C4-2B (cell line): Measurements from ENCODE around the gene SMG6.
A peak's percentile ranks its signal among the peaks of the same experiment; 100 is the strongest.

Experiments used
- H3K27ac ChIP-seq: fragments of 450-650 bp; 2 replicates; pipeline ENCODE4 v1.5.1; 2017
- ZFX ChIP-seq: fragments of 450-650 bp; IDR thresholded peaks from 2 replicates; pipeline ENCODE4 v1.6.1; 2017
- TF ChIP-seq, protein P1 (sequence below): fragments of 450-650 bp; conservative IDR thresholded peaks from 2 replicates; pipeline ENCODE4 v1.5.1; 2017; ENCODE audit warnings: mild to moderate bottlenecking

SMG6 gene

GRCh38 chr17:2062571-2063183 is 240.9 kb downstream of the SMG6 start:
- H3K27ac ChIP-seq: no peak overlapping the region
- no peak for TF ChIP-seq ZFX
- TF ChIP-seq, protein P1, sequence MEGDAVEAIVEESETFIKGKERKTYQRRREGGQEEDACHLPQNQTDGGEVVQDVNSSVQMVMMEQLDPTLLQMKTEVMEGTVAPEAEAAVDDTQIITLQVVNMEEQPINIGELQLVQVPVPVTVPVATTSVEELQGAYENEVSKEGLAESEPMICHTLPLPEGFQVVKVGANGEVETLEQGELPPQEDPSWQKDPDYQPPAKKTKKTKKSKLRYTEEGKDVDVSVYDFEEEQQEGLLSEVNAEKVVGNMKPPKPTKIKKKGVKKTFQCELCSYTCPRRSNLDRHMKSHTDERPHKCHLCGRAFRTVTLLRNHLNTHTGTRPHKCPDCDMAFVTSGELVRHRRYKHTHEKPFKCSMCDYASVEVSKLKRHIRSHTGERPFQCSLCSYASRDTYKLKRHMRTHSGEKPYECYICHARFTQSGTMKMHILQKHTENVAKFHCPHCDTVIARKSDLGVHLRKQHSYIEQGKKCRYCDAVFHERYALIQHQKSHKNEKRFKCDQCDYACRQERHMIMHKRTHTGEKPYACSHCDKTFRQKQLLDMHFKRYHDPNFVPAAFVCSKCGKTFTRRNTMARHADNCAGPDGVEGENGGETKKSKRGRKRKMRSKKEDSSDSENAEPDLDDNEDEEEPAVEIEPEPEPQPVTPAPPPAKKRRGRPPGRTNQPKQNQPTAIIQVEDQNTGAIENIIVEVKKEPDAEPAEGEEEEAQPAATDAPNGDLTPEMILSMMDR: no peak

GRCh38 chr17:2061441-2061958 is 242.1 kb downstream of the SMG6 start:
- TF ChIP-seq, protein P1: no peak
- no peak for TF ChIP-seq ZFX
- H3K27ac ChIP-seq: no peak overlapping the region

GRCh38 chr17:2060681-2061440 is 242.7 kb downstream of the SMG6 start:
- H3K27ac ChIP-seq: no peak overlapping the region
- TF ChIP-seq, protein P1: no peak
- no peak for TF ChIP-seq ZFX

- TF ChIP-seq, protein P1: no peak
- no peak for TF ChIP-seq ZFX
- no peak overlapping the region for H3K27ac ChIP-seq
Measured at GRCh38 chr17:2060385-2060658, 243.3 kb downstream of the SMG6 start.

GRCh38 chr17:2059547-2060384 is 243.8 kb downstream of the SMG6 start:
- no peak overlapping the region for H3K27ac ChIP-seq
- TF ChIP-seq, protein P1: no peak
- TF ChIP-seq ZFX: no peak

GRCh38 chr17:2058586-2059546 is 244.7 kb downstream of the SMG6 start:
- TF ChIP-seq ZFX: no peak
- TF ChIP-seq, protein P1: peak; percentile 90
- H3K27ac ChIP-seq: no peak overlapping the region
